Central memory CD8-positive, alpha-beta T cell (primary cell): ENCODE data around the gene CTBP2.
A peak's percentile ranks its signal among the peaks of the same experiment; 100 is the strongest.

Source experiments
- ATAC-seq: fragments of 150-1000 bp; cut with Tn5 transposase; replicated peaks from 2 replicates; pipeline ENCODE4 v1.10.0; 2022; ENCODE audit warnings: mild to moderate bottlenecking, moderate FRiP score, moderate number of reproducible peaks; ENCODE audit not compliant: poor library complexity, severe bottlenecking; ENCODE audit errors: extremely low read depth
- DNase-seq, 2 donors: peaks; one replicate each; pipeline ENCODE4 v3.0.0; 2021; ENCODE audit warnings: low spot score in 2 of 2
- H3K27ac Mint-ChIP-seq: one replicate; pipeline ENCODE4 v1.8.0; 2022; ENCODE audit warnings: low read depth, mild to moderate bottlenecking, moderate library complexity, mixed read lengths
- H3K27me3 Mint-ChIP-seq: one replicate; pipeline ENCODE4 v1.8.0; 2022; ENCODE audit warnings: mixed read lengths
- H3K36me3 Mint-ChIP-seq: one replicate; pipeline ENCODE4 v1.8.0; 2022; ENCODE audit warnings: mild to moderate bottlenecking, moderate library complexity, mixed read lengths; ENCODE audit not compliant: insufficient read depth
- H3K4me1 Mint-ChIP-seq: one replicate; pipeline ENCODE4 v1.8.0; 2022; ENCODE audit warnings: mixed read lengths
- H3K4me3 Mint-ChIP-seq: one replicate; pipeline ENCODE4 v1.8.0; 2022; ENCODE audit warnings: mild to moderate bottlenecking, moderate library complexity, mixed read lengths
- H3K9me3 Mint-ChIP-seq: one replicate; pipeline ENCODE4 v1.8.0; 2022; ENCODE audit warnings: mixed read lengths

The CTBP2 gene

DNA sequence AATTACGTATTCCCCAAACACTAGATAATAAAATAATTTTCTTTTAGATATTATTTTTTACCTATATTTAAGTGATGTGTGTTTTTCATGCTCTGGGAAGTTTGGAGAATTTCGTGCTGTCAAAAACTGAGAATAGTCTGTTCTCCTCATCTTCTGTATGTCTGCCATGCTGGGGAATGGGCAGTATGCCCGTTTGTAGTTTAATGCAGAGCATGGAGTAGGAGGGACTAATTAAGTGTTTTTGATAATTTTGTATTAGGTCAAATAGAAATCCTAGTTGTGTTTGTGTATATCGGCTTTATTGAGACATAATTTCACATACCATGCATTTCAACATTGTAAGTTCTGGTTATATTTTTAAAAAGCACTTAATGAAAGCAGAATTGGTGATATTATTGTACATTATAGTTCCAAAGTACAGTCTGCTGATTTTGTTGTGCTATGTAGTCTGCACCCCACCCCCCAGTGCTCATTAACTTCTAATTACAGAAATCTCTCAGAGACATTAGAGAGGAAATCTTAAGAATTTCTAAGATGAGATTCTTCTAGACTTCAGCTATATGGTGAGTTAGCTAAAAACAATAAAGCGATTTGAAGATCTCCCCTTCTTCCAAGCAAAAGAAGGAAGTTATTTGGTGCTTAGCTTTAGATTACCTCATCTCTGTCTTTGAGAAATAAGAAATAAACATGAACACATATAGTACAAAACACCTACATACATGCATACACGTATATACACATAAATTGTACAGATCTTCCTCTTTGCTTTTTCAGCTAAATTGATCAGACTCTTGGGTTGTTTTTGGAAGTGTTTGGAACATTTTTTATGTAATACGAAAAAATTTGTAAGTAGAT is 196.3 kb downstream of the CTBP2 start:
- Mint-ChIP-seq H3K4me1 (peaks cover 42% of the 10 kb centered on the region), H3K36me3 (peaks cover 24% of the 10 kb centered on the region), H3K4me3 (no peak overlapping the region), H3K9me3 (no peaks in the 10 kb centered on the region), H3K27me3 (no peaks in the 10 kb centered on the region), H3K27ac (no peak overlapping the region)
- DNase-seq: no peak
- no peak for ATAC-seq

DNA sequence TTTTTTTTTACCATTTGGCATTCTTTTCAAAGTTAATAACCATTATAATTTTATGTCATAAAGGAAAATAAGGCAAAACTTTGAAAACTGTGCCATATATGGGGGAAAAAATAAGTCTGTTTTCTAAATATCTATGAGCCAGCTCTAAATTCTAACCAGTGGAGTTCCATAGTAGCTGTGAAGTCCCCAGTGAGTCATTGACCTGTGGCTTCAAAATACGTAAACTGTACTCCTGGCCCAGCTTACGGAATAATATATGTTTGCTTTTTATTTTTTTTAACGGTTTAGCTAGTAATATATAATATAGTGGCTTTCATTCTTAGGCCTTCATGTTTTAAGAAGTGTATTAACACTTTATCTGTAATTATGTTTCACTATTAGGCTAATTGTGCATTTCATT is 197.9 kb downstream of the CTBP2 start:
- Mint-ChIP-seq H3K9me3 (no peaks in the 10 kb centered on the region), H3K4me1 (peaks cover 36% of the 10 kb centered on the region), H3K27ac (no peak overlapping the region), H3K27me3 (no peaks in the 10 kb centered on the region), H3K36me3 (peaks cover 20% of the 10 kb centered on the region), H3K4me3 (no peak overlapping the region)
- no peak for ATAC-seq
- no peak for DNase-seq

DNA sequence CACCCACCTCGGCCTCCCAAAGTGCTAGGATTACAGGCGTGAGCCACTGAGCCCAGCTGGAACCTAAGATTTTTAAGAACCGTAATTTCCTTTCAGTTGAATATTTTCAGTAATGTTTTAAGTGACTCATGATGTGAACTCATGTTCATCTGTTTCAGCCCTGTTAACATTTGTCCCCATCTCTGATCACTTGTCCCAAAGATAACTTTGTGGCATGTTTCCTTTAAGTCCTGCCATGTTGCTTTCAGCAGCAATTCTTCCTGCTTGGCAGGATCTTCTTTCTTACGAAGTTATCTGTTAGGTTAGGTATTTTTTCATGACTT is 199.2 kb downstream of the CTBP2 start:
- ATAC-seq (no peak), DNase-seq (no peak)
- Mint-ChIP-seq H3K27me3 (no peaks in the 10 kb centered on the region), H3K4me3 (no peak overlapping the region), H3K36me3 (peaks cover 13% of the 10 kb centered on the region), H3K27ac (no peak overlapping the region), H3K4me1 (peaks cover 38% of the 10 kb centered on the region), H3K9me3 (no peaks in the 10 kb centered on the region)

DNA sequence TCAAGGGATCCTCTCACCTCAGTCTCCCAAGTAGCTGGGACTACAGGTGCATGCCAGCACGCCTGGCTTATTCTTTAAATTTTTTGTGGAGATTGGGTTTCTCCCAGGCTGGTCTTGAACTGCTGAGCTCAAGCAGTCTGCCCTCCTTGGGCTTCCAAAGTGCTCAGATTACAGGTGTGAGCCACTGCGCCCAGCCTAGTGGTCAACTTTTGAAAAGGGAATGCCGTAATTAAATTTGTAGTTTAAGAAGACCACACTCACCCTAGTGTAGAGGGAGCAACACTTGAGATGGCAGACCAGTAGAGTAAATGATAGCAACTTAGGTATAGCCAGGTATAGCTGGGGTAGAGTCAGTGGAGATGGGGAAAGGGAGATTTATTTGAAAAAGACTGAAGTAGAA is 200.8 kb downstream of the CTBP2 start:
- Mint-ChIP-seq H3K36me3 (peaks cover 7% of the 10 kb centered on the region), H3K4me3 (no peak overlapping the region), H3K27me3 (no peaks in the 10 kb centered on the region), H3K4me1 (peaks cover 37% of the 10 kb centered on the region), H3K27ac (no peak overlapping the region), H3K9me3 (no peaks in the 10 kb centered on the region)
- no peak for DNase-seq
- no peak for ATAC-seq

DNA sequence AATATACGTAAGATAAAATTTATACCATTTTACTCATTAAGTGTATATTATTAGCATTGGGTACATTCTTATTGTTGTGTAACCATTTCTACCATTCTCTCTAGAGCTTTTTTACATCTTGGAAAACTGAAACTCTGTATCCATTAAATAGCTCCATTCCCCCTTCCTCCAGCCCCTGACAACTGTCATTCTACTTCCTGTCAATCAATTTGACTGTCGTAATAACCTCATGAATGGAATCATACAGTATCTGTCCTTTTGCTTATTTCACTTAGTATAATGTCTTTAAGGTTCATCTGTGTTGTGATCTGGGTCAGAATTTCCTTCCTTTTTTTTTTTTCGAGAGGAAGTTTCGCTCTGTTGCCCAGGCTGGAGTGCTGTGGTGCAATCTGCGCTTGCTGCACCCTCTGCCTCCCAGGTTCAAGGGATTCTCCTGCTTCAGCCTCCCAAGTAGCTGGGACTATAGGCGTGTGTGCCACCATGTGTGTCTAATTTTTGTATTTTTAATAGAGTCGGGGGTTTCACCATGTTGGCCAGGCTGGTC is 202.9 kb downstream of the CTBP2 start:
- Mint-ChIP-seq H3K27ac (no peak overlapping the region), H3K36me3 (peaks cover 7% of the 10 kb centered on the region), H3K27me3 (no peaks in the 10 kb centered on the region), H3K4me3 (no peak overlapping the region), H3K4me1 (peaks cover 45% of the 10 kb centered on the region), H3K9me3 (no peaks in the 10 kb centered on the region)
- DNase-seq (no peak), ATAC-seq (no peak)

DNA sequence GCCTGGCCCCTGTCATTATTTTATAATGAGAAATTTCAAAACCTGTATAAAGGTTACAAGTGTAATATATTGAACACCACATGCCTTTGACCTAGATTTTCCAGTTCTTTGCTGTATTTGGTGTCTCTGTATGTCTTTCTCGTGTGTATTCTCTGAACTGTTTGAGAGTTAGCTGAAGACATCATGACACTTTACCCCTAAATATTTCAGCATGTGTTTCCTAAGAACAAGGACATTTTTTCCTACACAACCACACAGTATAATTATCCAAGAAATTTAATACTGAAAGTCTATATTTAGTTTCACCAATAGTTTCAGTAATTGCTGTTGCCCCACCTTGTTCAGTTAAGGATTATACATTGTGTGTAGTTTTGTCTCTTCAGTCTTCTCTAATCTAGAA is 203.6 kb downstream of the CTBP2 start:
- Mint-ChIP-seq H3K4me3 (no peak overlapping the region), H3K36me3 (peaks cover 7% of the 10 kb centered on the region), H3K27ac (no peak overlapping the region), H3K9me3 (no peaks in the 10 kb centered on the region), H3K27me3 (no peaks in the 10 kb centered on the region), H3K4me1 (peaks cover 47% of the 10 kb centered on the region)
- DNase-seq (no peak), ATAC-seq (no peak)

DNA sequence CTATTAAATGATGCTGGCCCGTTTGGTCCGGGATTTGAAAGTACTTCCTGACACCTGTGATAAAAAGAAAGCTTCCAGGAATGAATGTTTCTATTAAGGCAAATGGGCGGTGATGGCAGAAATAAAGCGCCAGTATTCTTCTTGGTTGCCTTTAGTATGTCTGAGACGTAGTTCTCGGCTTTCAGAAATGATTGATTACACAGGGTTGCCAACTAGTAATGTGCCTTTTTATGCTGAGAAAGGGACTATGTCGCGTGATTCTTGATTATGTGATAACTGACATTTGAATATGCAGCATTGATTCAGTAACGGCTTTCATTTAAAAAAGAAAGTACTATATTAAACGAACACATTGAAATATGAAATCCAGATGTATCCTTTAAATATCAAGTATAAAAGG is 204.5 kb downstream of the CTBP2 start:
- Mint-ChIP-seq H3K4me3 (no peak overlapping the region), H3K27me3 (no peaks in the 10 kb centered on the region), H3K36me3 (peaks cover 9% of the 10 kb centered on the region), H3K4me1 (peaks cover 41% of the 10 kb centered on the region), H3K27ac (no peak overlapping the region), H3K9me3 (no peaks in the 10 kb centered on the region)
- ATAC-seq (no peak), DNase-seq (no peak)

DNA sequence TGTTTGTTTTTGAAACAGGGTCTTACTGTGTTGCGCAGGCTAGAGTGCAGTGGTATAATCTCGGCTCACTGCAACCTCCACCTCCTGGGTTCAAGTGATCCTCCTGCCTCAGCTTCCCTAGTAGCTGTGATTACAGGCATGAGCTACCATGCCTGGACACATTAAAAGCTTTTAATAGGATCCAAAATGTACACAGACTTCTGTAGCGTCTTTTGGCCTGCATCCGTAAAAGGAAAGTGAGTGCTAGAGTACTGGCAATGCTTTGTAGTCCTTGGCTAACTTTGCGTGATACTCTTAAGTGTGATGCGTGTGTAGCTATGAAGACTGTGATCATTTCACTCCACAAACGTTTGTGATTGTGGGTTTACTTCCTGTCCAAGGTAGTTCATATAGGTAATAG is 205.1 kb downstream of the CTBP2 start:
- H3K27ac Mint-ChIP-seq: no peak overlapping the region
- DNase-seq: no peak

DNA sequence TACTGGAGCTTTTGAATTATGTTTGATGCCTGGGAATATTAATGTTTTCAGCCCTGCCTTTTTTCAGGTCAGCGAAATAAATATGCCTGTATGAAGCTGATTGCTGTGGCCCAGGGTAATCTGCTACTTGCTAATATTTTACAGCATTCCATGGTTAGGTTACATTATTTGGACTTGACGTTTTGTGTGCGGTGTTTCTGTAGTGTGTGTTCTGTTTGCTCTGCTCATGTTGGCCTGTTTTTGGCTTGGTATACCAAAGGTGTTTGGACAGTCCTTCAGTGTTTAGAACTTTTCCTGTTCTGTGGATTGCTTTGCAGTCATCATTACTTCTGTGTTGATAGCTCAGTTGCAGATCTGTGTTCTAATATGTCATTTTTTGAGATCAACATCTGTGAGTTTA is 206.9 kb downstream of the CTBP2 start:
- DNase-seq (no peak), ATAC-seq (no peak)
- H3K4me3 Mint-ChIP-seq: no peak overlapping the region
- H3K27ac Mint-ChIP-seq: no peak overlapping the region
- no peaks in the 10 kb centered on the region for H3K27me3 Mint-ChIP-seq
- H3K36me3 Mint-ChIP-seq: peaks cover 21% of the 10 kb centered on the region
- H3K9me3 Mint-ChIP-seq: no peaks in the 10 kb centered on the region
- peaks cover 40% of the 10 kb centered on the region for H3K4me1 Mint-ChIP-seq

More for the DNA sequence above, 205.1 kb downstream of the CTBP2 start:
- no peak overlapping the region for H3K4me3 Mint-ChIP-seq
- H3K9me3 Mint-ChIP-seq: no peaks in the 10 kb centered on the region
- ATAC-seq: no peak
- H3K36me3 Mint-ChIP-seq: peaks cover 11% of the 10 kb centered on the region
- H3K27me3 Mint-ChIP-seq: no peaks in the 10 kb centered on the region
- peaks cover 41% of the 10 kb centered on the region for H3K4me1 Mint-ChIP-seq

DNA sequence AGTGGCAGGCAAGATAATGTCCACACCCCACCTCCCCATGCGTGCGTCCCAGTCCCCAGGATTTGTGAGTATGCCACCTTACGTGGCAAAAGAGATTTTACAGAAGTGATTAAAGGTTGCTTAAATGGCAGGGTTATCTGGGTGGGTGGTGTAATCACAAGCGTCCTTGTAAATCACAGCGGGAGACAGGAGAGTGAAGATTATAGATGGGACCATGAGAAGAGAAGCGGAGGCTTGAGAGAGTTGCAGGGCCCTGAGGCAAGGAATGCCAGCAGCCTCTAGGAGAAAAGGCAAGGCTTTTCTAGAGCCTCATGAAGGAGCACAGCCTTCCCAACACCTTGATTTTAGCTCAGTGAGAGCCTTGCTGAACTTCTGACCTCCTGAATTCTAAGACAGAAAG is 208.2 kb downstream of the CTBP2 start:
- Mint-ChIP-seq H3K4me3 (no peak overlapping the region), H3K36me3 (peaks cover 23% of the 10 kb centered on the region), H3K4me1 (peaks cover 46% of the 10 kb centered on the region), H3K9me3 (no peaks in the 10 kb centered on the region), H3K27ac (no peak overlapping the region), H3K27me3 (no peaks in the 10 kb centered on the region)
- DNase-seq: no peak
- no peak for ATAC-seq

DNA sequence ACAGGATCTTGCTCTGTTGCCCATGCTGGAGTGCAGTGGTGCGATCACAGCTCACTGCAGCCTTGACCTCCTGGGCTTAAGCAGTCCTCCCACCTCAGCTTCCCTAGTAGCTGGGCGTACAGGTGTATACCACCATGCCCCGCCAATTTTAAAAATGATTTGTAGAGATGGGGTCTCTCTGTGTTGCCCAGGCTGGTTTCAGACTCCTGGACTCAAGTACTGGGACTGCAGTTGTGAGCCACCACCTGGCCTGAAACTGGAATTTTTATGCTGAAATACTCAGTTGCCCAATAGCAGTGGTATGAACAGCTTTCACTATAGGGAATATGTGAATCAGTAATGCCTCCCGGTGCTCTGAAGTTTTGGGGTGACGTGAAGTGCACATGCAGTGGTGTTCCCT is 210.8 kb downstream of the CTBP2 start:
- DNase-seq (no peak), ATAC-seq (no peak)
- peaks cover 58% of the 10 kb centered on the region for H3K4me1 Mint-ChIP-seq
- no peak overlapping the region for H3K27ac Mint-ChIP-seq
- H3K4me3 Mint-ChIP-seq: no peak overlapping the region
- H3K36me3 Mint-ChIP-seq: peaks cover 26% of the 10 kb centered on the region
- no peaks in the 10 kb centered on the region for H3K9me3 Mint-ChIP-seq
- H3K27me3 Mint-ChIP-seq: no peaks in the 10 kb centered on the region

DNA sequence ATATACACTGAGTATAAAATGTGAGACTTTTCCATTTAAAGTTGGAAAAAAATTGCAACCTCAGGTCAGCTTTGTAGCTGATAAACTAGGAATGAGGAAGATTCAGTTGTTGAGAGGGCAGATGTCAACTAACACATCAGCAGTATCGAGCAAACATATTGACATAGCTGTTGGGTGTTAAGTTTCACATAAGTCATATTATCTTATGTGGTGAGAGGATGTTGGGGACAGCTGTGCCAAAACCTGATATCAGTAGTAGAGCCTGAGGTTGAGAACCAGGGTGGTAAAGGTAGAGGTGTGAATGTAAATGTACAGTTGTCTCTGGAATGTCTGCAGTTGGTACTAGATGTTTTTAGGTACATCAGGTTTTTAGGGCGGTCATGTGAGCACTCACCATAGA is 213.4 kb downstream of the CTBP2 start:
- Mint-ChIP-seq H3K27ac (no peak overlapping the region), H3K4me1 (peaks cover 69% of the 10 kb centered on the region), H3K4me3 (no peak overlapping the region), H3K9me3 (no peaks in the 10 kb centered on the region), H3K36me3 (peaks cover 28% of the 10 kb centered on the region), H3K27me3 (no peaks in the 10 kb centered on the region)
- ATAC-seq (peak; percentile 78), DNase-seq (no peak)

DNA sequence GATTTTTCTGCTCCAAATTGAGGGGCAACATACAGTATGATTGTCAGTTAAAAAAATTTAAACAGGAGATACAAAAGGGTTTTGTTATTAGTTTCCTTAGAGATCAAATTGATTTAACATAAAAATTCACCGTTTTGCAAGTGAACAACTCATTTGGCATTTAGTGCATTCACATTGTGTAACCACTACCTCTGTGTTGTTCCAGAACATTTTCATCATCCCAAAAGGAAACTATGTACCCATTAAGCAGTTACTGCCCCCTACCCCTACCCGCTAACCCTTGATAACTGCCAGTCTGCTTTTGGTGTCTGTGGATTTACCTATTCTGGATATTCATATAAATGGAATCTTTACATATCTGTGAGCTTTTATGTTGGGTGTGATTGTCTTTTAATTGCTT is 215.4 kb downstream of the CTBP2 start:
- no peaks in the 10 kb centered on the region for H3K9me3 Mint-ChIP-seq
- no peak for DNase-seq
- peaks cover 76% of the 10 kb centered on the region for H3K4me1 Mint-ChIP-seq
- H3K27me3 Mint-ChIP-seq: no peaks in the 10 kb centered on the region
- H3K36me3 Mint-ChIP-seq: peaks cover 26% of the 10 kb centered on the region
- no peak for ATAC-seq
- H3K4me3 Mint-ChIP-seq: no peak overlapping the region
- H3K27ac Mint-ChIP-seq: peak overlapping the region; percentile 13
